ENCODE data around the gene RELN. TPM values are rescaled to one million over a fixed set of nuclear protein-coding genes. Genes with fewer than 3 reads are reported as not detected.
"Not testable (repeated sequence)": the region's sequence is repeated elsewhere in the genome, so short reads cannot be mapped to it uniquely, and the experiment has no call there.

RELN gene
- total RNA-seq, 4 donors from 2014 or later: 0.02 to 0.73 (median 0.39) TPM; not detected in 1

DNA sequence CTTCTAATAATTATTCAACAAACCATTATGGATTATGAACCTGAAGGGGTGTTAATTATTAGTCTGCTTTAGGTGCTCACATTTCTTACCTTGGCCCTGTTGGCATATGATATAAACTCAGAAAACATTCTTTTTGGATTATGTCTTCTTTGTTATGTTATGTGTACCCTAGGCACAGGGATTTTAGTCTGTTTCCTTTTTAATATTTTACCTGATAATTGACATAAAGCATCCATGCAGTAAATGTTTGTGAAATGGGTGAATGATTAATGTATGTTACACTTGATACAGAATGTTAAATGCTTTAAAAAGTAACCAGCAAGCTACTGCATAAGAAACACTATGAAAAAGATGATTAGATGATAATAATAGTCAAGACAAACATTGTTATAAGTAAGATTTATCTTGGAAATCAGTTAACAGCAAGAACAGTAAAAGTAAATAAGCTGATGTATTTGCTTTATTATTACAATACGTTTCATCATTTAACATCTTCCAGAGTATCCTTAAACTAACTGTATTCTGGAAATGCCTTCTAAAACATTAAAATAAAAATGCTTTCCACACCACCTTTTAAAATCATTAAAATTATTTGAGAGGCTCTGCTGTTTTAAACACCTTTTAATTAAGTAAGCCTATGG lies 204.7 kb downstream of the RELN start:
- DNase-seq (no peak), ATAC-seq (no peak)
- H3K4me1 ChIP-seq: no peaks in the 10 kb centered on the region
- TF ChIP-seq, protein P1, sequence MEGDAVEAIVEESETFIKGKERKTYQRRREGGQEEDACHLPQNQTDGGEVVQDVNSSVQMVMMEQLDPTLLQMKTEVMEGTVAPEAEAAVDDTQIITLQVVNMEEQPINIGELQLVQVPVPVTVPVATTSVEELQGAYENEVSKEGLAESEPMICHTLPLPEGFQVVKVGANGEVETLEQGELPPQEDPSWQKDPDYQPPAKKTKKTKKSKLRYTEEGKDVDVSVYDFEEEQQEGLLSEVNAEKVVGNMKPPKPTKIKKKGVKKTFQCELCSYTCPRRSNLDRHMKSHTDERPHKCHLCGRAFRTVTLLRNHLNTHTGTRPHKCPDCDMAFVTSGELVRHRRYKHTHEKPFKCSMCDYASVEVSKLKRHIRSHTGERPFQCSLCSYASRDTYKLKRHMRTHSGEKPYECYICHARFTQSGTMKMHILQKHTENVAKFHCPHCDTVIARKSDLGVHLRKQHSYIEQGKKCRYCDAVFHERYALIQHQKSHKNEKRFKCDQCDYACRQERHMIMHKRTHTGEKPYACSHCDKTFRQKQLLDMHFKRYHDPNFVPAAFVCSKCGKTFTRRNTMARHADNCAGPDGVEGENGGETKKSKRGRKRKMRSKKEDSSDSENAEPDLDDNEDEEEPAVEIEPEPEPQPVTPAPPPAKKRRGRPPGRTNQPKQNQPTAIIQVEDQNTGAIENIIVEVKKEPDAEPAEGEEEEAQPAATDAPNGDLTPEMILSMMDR (IDR thresholded peaks at IDR 0.05 in 4 of 5, conservative IDR thresholded peaks at IDR 0.05 in 1 of 5): no peak
- no peak for TF ChIP-seq POLR2A (IDR thresholded peaks at IDR 0.05)
- intact Hi-C loops (cut with DNase I; ENCODE audit: low total_unique reads): no loop called here
- H3K4me3 ChIP-seq: no peak overlapping the region
- no peaks in the 10 kb centered on the region for H3K27me3 ChIP-seq
- H3K36me3 ChIP-seq: no peaks in the 10 kb centered on the region
- in situ Hi-C loops (cut with MboI; ENCODE audit: low sequenced_read_pairs in 4 of 4): no loop called here
- no peak overlapping the region for H3K27ac ChIP-seq
- H3K9me3 ChIP-seq: no peaks in the 10 kb centered on the region

DNA sequence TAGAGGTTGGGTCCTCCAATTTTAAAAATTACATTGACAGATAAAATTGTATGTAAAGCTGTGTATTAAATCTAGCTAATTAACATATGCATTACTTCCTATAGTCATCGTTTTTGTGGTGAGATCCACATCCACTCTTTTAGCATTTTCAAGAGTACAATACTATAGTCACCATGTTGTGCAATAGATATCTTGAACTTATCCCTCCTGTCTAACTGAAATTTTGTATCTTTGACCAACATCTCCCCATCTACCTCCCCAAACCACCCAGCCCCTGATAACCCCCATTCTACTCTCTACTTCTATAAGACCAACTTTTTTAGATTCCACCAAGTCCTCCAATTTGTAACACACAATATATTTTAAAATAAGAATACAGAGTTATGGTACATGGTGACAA lies 208.0 kb downstream of the RELN start:
- H3K4me3 ChIP-seq: no peak overlapping the region
- no peaks in the 10 kb centered on the region for H3K4me1 ChIP-seq
- no peak for ATAC-seq
- H3K27ac ChIP-seq: no peak overlapping the region
- DNase-seq: no peak
- no peaks in the 10 kb centered on the region for H3K9me3 ChIP-seq
- TF ChIP-seq, protein P1 (IDR thresholded peaks at IDR 0.05 in 4 of 5, conservative IDR thresholded peaks at IDR 0.05 in 1 of 5): no peak
- no peak for TF ChIP-seq POLR2A (IDR thresholded peaks at IDR 0.05)
- in situ Hi-C loops (cut with MboI; ENCODE audit: low sequenced_read_pairs in 4 of 4): no loop called here
- H3K36me3 ChIP-seq: no peaks in the 10 kb centered on the region
- no peaks in the 10 kb centered on the region for H3K27me3 ChIP-seq
- intact Hi-C loops (cut with DNase I; ENCODE audit: low total_unique reads): no loop called here

DNA sequence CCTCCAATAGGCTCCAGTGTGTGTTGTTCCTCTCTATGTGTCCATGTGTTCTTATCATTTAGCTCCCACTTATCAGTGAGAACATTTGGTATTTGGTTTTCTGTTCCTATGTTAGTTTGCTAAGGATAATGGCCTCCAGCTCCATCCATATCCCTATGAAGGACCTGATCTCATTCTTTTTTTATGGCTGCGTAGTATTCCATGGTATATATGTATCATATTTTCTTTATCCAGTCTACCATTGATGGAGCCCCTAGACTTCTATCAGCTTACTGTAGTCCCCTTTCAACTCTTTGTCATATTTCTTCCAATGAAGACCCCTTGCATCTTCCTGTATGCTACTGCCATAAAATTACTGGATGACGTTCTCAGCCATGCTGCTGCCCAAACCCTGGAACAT lies 208.9 kb downstream of the RELN start:
- not testable (repeated sequence) for H3K9me3 ChIP-seq

DNA sequence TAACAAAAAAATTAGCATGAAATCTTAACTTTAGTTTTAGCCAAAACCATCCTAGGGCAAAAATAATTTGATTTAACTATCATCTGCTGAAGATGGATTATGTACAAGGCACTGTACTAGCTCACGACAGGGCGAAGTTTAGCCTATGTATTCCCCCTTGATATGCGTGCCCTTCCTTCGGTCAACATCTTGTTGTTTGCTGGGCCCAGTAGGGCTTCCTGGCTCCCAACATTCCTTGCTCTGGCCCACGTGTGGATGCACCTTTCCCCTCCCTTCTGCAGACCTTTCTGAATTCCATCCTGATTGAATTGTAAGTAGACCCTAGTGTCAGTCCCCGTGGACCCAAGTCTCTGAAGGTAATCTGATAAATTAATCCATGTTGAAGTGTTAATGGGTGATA lies 212.0 kb downstream of the RELN start:
- TF ChIP-seq, protein P1 (IDR thresholded peaks at IDR 0.05 in 4 of 5, conservative IDR thresholded peaks at IDR 0.05 in 1 of 5): no peak
- TF ChIP-seq POLR2A (IDR thresholded peaks at IDR 0.05): no peak
- Histone ChIP-seq H3K4me1 (no peaks in the 10 kb centered on the region), H3K36me3 (no peaks in the 10 kb centered on the region), H3K4me3 (no peak overlapping the region), H3K27me3 (no peaks in the 10 kb centered on the region), H3K27ac (no peak overlapping the region), H3K9me3 (no peaks in the 10 kb centered on the region)
- in situ Hi-C loops (cut with MboI; ENCODE audit: low sequenced_read_pairs in 4 of 4) (no loop called here), intact Hi-C loops (cut with DNase I; ENCODE audit: low total_unique reads) (no loop called here)
- DNase-seq: no peak
- ATAC-seq: no peak

More for the DNA sequence above, 208.9 kb downstream of the RELN start:
- H3K4me3 ChIP-seq; intact Hi-C loops (cut with DNase I; ENCODE audit: low total_unique reads); H3K4me1 ChIP-seq; H3K36me3 ChIP-seq; DNase-seq; in situ Hi-C loops (cut with MboI; ENCODE audit: low sequenced_read_pairs in 4 of 4); ATAC-seq; H3K27ac ChIP-seq; H3K27me3 ChIP-seq: not testable (repeated sequence)

DNA sequence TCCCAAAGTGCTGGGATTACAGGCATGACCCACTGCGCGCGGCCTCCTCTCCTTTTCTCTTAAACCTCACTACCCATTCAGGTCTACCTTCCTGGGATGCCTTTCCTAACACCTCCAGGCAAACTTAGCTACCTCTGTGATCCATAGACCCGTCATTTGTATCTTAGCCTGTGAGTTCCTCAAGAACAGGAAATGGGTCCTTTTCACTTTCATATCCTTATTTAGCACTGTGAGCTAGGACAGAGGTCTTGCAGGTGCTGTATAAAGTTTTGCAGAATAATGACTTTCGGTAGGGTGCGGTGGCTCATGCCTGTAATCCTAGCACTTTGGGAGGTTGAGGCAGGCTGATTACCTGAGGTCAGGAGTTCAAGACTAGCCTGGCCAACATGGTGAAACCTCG lies 215.7 kb downstream of the RELN start:
- H3K27ac ChIP-seq: no peak overlapping the region
- H3K4me3 ChIP-seq: no peak overlapping the region
- no peaks in the 10 kb centered on the region for H3K9me3 ChIP-seq
- in situ Hi-C loops (cut with MboI; ENCODE audit: low sequenced_read_pairs in 4 of 4) (no loop called here), intact Hi-C loops (cut with DNase I; ENCODE audit: low total_unique reads) (no loop called here)
- TF ChIP-seq POLR2A (IDR thresholded peaks at IDR 0.05): no peak
- TF ChIP-seq, protein P1 (IDR thresholded peaks at IDR 0.05 in 4 of 5, conservative IDR thresholded peaks at IDR 0.05 in 1 of 5): no peak
- no peak for DNase-seq
- H3K4me1 ChIP-seq: no peaks in the 10 kb centered on the region
- no peak for ATAC-seq
- H3K36me3 ChIP-seq: no peaks in the 10 kb centered on the region
- H3K27me3 ChIP-seq: no peaks in the 10 kb centered on the region

Data from gastrocnemius medialis (tissue), 4 donors.